NCI-H748 treated with DMSO at 0.1 percent for 48 hours (cell line): ENCODE results near the gene CSRP1.
"Not testable (repeated sequence)": the region's sequence is repeated elsewhere in the genome, so short reads cannot be mapped to it uniquely, and the experiment has no call there.

ENCODE experiments used
- DNase-seq: peaks from one replicate; lab custom pipeline; 2025; lab: John Stamatoyannopoulos, UW

Gene CSRP1

DNA sequence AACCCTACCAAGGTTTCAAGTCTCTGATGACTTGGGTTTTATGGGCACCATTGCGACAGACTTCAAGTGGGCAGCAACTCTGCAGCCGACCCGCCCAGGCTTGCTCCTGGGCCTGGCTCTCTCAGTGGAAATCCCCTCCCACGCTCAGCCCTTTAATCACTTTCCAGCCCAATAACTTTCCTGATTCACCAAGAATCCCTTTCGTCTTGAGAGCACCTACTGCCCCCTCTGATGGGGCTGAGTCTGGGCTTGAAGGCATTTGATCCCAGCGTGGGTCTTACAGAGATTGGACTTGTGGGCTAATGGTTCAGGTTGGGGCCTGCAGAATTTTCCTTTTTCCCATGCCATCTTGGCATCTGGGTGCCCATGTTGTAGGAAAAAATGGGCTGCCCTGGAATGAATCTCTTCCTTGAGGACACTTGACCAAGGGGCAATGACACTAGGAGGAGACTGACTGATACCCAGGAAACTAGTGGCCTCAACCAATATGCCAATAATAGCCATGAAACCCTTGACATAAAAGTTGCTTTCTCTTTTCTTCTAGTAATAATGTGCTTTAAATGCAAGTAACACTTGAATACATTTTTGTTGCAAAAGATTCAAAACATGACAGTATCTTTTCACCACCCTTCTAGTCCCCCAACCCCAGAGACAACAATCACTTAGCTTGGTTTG lies 30.1 kb downstream of the CSRP1 start:
- DNase-seq = no peak

- DNase-seq = no peak
Observed at GRCh38 chr1:201475915-201476669, 30.8 kb downstream of the CSRP1 start.

- DNase-seq = no peak
Observed at GRCh38 chr1:201475130-201475529, 31.8 kb downstream of the CSRP1 start.

- DNase-seq = no peak
Observed at GRCh38 chr1:201473296-201473695, 33.6 kb downstream of the CSRP1 start.

DNA sequence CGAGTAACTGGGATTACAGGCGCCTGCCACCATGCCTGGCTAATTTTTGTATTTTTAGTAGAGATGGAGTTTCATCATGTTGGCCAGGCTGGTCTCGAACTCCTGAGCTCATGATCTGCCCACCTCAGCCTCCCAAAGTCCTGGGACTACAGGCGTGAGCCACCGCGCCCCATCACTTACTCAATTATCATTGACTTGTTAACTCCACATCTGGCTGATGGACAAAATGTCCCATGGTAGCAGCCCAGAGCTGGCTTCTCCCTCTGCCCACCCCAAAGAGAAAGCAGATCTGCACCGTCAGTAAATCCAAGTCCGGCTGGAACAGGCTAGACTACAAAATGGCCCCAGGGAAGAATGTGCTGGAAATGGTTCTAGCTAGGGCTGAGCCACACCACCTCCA lies 34.6 kb downstream of the CSRP1 start:
- not testable (repeated sequence) for DNase-seq

DNA sequence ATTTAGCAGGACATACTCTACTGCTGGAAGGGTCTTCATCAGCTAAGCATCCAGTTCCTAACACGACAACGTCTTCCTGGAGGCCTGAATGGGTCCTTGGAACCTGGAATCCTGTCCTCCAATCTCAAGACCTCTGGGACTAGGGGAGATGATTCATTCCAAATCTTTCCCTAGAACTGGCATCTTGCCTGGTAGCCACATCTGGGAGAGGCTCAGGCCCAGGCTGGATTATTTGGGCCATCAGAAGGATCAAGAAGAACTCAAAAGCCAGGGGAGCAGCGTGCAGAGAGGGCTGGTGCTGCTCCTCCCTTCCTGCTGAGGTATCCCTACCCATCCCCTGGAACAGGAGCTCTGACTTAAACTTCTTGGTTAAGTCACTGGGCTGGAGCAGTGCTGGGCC lies 35.2 kb downstream of the CSRP1 start:
- DNase-seq = no peak

DNA sequence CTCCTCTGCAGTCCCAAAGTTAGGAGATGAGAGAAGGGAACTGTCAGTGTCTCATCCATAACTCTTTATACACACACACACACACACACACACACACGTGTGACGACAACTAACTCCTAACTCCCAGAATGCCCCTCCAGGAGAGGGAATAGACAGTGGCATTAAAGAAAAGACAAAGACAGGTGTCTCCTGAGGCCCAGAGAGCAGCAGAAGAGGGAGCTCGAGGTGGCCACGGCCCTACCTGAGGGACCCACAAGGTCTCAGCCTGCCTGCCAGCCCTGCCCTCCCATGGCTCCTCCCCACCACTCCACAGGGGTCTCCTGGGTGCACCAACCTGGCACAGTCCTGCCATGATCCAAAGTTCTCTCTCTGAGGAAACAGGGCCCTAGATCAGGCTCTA lies 36.3 kb downstream of the CSRP1 start:
- DNase-seq = no peak

DNA sequence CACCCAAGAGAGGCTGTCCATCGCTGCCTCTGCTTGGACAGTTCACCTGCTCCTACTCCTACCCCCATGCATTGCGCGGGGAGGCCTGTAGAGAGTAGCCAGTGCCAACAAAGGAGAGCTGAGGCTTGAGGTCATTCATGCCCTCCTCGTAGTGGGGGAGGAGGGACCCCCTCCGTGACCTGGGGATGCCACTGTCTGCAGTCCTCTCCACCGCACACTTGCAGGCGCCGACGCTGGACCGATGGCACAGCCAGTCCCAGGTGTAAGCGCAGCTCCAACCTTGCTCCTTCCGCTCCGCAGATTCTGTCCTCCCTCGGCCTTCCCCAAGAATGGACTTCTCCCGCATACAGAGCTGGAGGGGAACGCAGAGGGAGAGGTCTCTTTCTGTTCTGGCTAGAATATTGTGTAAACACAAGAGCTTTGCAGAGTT lies 37.3 kb downstream of the CSRP1 start:
- no peak for DNase-seq

GRCh38 chr1:201468844-201469644 lies 37.9 kb downstream of the CSRP1 start, which contains the start of gene PHLDA3:
PHLDA3 (minus strand) TSS chr1:201469188; CDS start chr1:201468786, 402 bp downstream.
- peak; percentile 12 for DNase-seq

- no peak for DNase-seq
Observed at GRCh38 chr1:201468501-201468843, 38.5 kb downstream of the CSRP1 start.

GRCh38 chr1:201466492-201466891 lies 40.4 kb downstream of the CSRP1 start:
- no peak for DNase-seq

GRCh38 chr1:201465698-201466290 lies 41.1 kb downstream of the CSRP1 start:
- DNase-seq = no peak

DNA sequence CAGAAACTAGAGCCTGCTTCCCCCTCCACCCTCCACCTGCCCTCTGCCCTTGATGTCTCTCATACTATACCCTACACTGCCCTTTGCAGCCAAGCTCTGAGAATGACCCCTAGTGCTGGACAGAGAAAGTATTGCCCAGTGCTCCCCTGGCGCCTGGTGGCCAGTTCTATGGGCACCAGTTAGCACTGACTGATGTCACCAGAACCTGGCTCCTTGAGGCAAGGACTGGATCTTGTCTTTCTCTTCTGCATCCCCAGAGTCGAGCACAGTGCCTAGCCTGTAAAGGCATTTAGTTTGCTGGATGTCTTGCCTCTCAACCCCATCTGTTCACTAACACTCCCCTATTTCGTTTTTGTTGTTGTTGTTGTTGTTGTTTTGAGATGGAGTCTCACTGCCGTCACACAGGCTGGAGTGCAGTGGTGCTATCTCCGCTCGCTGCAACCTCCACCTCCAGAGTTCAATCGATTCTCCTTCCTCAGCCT lies 43.8 kb downstream of the CSRP1 start:
- DNase-seq = no peak

GRCh38 chr1:201461645-201462441 lies 45.1 kb downstream of the CSRP1 start:
- DNase-seq = no peak

DNA sequence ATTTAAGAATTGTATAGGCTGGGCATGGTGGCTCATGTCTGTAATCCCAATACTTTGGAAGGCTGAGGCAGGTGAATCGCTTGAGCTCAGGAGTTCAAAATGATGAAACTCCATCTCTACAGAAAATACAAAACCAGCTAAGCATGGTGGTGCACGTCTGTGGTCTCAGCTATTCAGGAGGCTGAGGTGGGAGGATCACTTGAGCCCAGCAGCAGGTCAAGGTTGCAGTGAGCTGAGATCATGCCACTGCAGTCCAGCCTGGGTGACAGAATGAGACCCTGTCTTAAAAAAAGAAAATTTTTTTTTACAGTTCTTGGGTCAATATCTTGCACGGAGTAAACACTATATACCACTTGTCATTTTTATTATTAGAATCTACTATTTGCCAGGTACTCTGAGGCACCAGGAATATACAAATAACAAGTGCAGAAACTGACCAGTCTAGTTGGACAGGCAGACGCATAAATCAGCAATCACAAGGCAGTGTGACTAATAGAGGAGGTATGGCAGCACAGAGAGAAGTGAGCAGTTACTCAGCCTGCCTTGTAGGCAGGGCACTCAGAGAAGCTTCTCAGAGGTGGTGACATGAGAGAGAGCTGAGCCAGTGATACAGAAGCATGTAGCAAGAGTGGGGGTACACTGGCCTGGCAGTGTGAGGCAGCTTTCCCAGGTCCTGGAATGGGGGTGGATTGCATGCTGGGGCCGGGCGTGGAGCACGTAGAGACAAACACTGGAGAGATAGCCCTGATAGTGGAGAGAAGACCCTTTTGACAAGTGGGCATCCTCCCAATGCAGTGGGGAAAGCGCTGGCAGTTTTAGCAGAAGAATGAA lies 45.9 kb downstream of the CSRP1 start:
- no peak for DNase-seq

DNA sequence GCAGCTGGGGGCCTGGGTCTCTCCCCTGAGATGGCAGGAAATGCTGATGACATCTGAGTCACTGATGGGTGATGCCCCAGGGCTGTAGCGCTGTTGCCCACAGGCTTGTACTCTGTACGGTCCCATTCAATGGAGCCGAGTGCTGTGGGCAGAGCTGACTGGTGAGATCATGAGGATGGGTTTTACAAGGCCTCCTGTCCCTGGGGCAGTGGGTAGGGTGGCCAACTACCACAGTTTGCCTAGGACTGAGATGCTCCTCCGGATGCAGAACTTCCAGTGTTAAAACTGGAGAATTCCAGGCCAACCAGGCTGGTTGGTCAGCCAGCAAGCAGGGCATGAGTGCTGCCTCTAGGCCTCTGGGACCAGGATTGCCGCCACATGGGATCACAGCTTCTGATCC lies 47.1 kb downstream of the CSRP1 start:
- DNase-seq = no peak

DNA sequence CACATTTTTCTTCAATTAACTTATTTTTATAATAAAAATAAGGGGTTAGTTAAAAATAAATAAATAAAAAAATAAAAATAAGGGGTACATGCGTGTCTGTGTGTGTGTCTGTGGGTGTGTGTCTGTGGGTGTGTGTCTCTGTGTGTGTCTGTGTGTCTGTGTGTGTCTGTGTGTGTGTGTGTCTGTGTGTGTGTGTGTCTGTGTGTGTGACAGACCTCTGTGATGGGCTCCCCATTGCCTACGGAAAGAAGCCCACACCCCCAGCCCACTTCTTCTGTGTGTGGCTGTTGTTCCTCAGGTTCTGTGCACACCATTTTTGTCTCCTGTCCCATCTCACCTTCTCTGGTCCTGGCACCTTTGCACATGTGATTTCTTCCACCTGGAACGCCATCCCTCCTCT lies 47.9 kb downstream of the CSRP1 start:
- DNase-seq = no peak

GRCh38 chr1:201457508-201457960 lies 49.4 kb downstream of the CSRP1 start:
- DNase-seq = no peak

DNA sequence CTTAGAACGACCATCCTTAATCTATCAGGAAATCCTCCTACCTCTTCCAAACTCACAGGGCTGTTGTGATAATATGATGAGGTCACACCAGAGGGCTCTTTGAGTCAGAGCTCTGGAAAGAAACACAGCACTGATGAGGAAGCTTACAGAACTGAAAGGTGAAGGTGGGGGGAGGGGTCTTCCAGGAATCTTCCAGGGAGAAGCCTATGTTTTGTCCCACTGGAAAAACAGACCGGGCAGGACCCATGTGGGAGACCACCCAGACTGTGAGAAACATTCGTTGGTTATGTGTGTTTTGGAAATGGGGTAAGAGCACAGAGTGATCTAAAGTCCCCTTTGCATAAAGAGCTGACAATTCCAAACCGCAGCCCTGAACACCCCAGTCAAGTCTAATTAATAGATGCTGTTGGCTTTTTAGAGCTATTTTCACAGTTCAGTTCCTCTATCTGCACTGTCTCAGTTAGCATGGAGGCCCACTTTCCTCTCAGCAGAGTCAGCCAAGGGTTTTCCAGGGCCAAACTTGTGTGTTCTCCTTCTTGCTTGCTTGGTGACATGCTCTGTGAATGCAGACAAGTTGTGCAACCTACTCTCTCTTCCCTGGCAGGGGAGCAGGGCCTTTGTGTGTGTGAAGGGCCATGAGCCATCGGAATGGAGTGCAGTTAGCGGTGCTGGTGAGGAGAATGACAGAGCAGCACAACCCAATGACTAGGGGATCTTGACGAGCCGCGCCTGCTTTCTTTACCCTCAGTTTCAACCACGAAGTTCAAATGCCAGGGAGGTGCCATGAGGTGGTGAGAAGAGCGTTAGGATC lies 50.2 kb downstream of the CSRP1 start:
- no peak for DNase-seq

GRCh38 chr1:201455098-201455497 lies 51.8 kb downstream of the CSRP1 start:
- DNase-seq = no peak
